Measurements from ENCODE around the gene ATP6V1G1.
"Not testable (repeated sequence)": the region's sequence is repeated elsewhere in the genome, so short reads cannot be mapped to it uniquely, and the experiment has no call there.

ATP6V1G1 gene

GRCh38 chr9:114580609-114581193 is 6.9 kb upstream of the ATP6V1G1 start:
- DNase-seq (ENCODE audit: low read depth), result no peak

GRCh38 chr9:114583371-114584155 is 4.0 kb upstream of the ATP6V1G1 start:
- no peak for DNase-seq (ENCODE audit: low read depth)

GRCh38 chr9:114588210-114588609 is 641 bp downstream of the ATP6V1G1 start:
- DNase-seq (ENCODE audit: low read depth), result no peak

- DNase-seq (ENCODE audit: low read depth), result no peak
Observed at GRCh38 chr9:114588651-114589526, 1.3 kb downstream of the ATP6V1G1 start.

- DNase-seq (ENCODE audit: low read depth), result no peak
Observed at GRCh38 chr9:114590328-114590727, 2.8 kb downstream of the ATP6V1G1 start.

GRCh38 chr9:114591291-114591787 is 3.8 kb downstream of the ATP6V1G1 start:
- DNase-seq (ENCODE audit: low read depth), result no peak

- no peak for DNase-seq (ENCODE audit: low read depth)
Observed at GRCh38 chr9:114591849-114592248, 4.3 kb downstream of the ATP6V1G1 start.

GRCh38 chr9:114592356-114592755 is 4.8 kb downstream of the ATP6V1G1 start:
- DNase-seq (ENCODE audit: low read depth), result no peak

- DNase-seq (ENCODE audit: low read depth), result no peak
Observed at GRCh38 chr9:114594136-114594535, 6.6 kb downstream of the ATP6V1G1 start.

- not testable (repeated sequence) for DNase-seq (ENCODE audit: low read depth)
Observed at GRCh38 chr9:114600502-114601248, 13.1 kb downstream of the ATP6V1G1 start.

- not testable (repeated sequence) for DNase-seq (ENCODE audit: low read depth)
Observed at GRCh38 chr9:114601787-114602186, 14.2 kb downstream of the ATP6V1G1 start.

GRCh38 chr9:114602620-114603019 is 15.1 kb downstream of the ATP6V1G1 start:
- DNase-seq (ENCODE audit: low read depth), result no peak

- DNase-seq (ENCODE audit: low read depth), result no peak
Observed at GRCh38 chr9:114603248-114603647, 15.7 kb downstream of the ATP6V1G1 start.

- DNase-seq (ENCODE audit: low read depth), result no peak
Observed at GRCh38 chr9:114604989-114605388, 17.4 kb downstream of the ATP6V1G1 start.

- DNase-seq (ENCODE audit: low read depth), result no peak
Observed at GRCh38 chr9:114606068-114606467, 18.5 kb downstream of the ATP6V1G1 start.

GRCh38 chr9:114606597-114607207 is 19.1 kb downstream of the ATP6V1G1 start:
- DNase-seq (ENCODE audit: low read depth), result no peak

GRCh38 chr9:114607671-114608524 is 20.3 kb downstream of the ATP6V1G1 start:
- no peak for DNase-seq (ENCODE audit: low read depth)

- no peak for DNase-seq (ENCODE audit: low read depth)
Observed at GRCh38 chr9:114608525-114608796, 20.9 kb downstream of the ATP6V1G1 start.

- DNase-seq (ENCODE audit: low read depth), result no peak
Observed at GRCh38 chr9:114611516-114612271, 24.1 kb downstream of the ATP6V1G1 start.

All from HS-27A (cell line).